T-helper 17 cell (primary cell): Measurements from ENCODE around the gene AGAP1. TPM values are rescaled to one million over a fixed set of nuclear protein-coding genes. Genes with fewer than 3 reads are reported as not detected.
"Not testable (repeated sequence)": the region's sequence is repeated elsewhere in the genome, so short reads cannot be mapped to it uniquely, and the experiment has no call there.

ENCODE experiments used
- ATAC-seq: fragments of 150-1000 bp; cut with Tn5 transposase; 2 replicates; pipeline ENCODE4 v1.10.0; 2021; ENCODE audit warnings: mild to moderate bottlenecking, moderate library complexity
- DNase-seq, 3 donors: peaks; one replicate each; pipeline versions ENCODE4 v3.0.0 to v3.0.0-alpha.2; 2020 to 2021
- H3K9me3 ChIP-seq: one replicate; pipeline ENCODE4 v1.7.0; 2013; ENCODE audit warnings: low read length, mild to moderate bottlenecking; ENCODE audit not compliant: control insufficient read depth, poor library complexity, severe bottlenecking
- H3K27ac Mint-ChIP-seq: one replicate; pipeline ENCODE4 v1.8.0; 2022; ENCODE audit warnings: mild to moderate bottlenecking, moderate library complexity, mixed read lengths
- H3K27me3 Mint-ChIP-seq: one replicate; pipeline ENCODE4 v1.8.0; 2022; ENCODE audit warnings: mixed read lengths
- H3K36me3 Mint-ChIP-seq: one replicate; pipeline ENCODE4 v1.8.0; 2022; ENCODE audit warnings: low read depth, mixed read lengths
- H3K4me1 Mint-ChIP-seq: one replicate; pipeline ENCODE4 v1.8.0; 2022; ENCODE audit warnings: mild to moderate bottlenecking, mixed read lengths
- H3K4me3 Mint-ChIP-seq: one replicate; pipeline ENCODE4 v1.8.0; 2022; ENCODE audit warnings: mild to moderate bottlenecking, moderate library complexity, mixed read lengths
- total RNA-seq, 4 donors: library from RNA in 2 of 4; stranded (reverse) in 2 of 4; gene quantifications; one replicate each; pipeline ENCODE4 v1.2.3 and lab custom pipeline; 2022 to 2026

The AGAP1 gene
- total RNA-seq, 2 donors from 2014 or later, result 7.6 to 16.8 TPM

DNA sequence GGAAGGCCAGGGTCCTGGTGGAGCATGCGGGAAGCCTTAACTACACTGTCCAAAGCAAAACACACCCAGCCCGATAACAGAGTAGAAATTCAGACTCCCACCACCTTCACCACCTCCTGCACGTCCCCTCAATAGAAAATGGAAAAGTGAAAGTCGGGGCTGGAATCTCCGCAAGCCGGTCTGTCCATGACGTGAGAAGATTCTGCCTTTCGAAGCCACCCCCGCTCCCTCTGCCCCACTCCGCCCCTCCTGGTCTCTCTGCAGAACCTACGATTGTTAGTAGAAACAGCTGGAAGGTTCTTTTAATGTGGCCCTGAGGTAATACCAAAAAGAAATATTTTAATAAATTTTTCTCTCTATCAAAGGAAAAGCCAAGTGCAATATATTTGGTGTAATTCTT is 558.0 kb downstream of the AGAP1 start:
- DNase-seq (no peak), ATAC-seq (no peak)
- Mint-ChIP-seq H3K36me3 (no peaks in the 10 kb centered on the region), H3K27ac (no peak overlapping the region), H3K4me1 (peaks cover 7% of the 10 kb centered on the region), H3K4me3 (no peak overlapping the region), H3K27me3 (peaks cover 26% of the 10 kb centered on the region)
- H3K9me3 ChIP-seq, result no peaks in the 10 kb centered on the region

DNA sequence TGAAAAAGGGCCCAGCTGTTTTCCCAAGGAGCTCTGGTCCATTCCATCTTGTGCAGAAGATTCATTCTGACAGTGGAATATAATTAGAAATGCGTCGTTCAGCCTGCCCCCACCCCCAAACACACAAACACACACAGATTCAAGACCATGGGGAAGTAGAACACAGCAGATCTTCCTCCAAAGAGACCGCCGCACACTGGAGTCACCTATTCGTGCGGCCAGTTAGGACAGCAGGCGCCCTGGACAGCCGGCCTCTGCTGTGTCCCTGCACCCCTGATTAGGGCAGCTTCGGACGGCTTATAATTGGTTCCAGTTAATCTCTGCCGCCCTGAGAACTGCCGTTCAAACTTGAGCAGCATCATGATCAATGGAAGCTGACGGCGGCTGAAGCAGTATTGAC is 558.4 kb downstream of the AGAP1 start:
- H3K4me3 Mint-ChIP-seq, result no peak overlapping the region
- no peaks in the 10 kb centered on the region for H3K36me3 Mint-ChIP-seq
- H3K27ac Mint-ChIP-seq, result no peak overlapping the region
- ATAC-seq (no peak), DNase-seq (no peak)
- H3K27me3 Mint-ChIP-seq, result peaks cover 29% of the 10 kb centered on the region
- no peaks in the 10 kb centered on the region for H3K9me3 ChIP-seq
- peaks cover 7% of the 10 kb centered on the region for H3K4me1 Mint-ChIP-seq

GRCh38 chr2:236052926-236053821 is 559.3 kb downstream of the AGAP1 start:
- H3K27ac Mint-ChIP-seq, result no peak overlapping the region
- no peak overlapping the region for H3K4me3 Mint-ChIP-seq
- no peaks in the 10 kb centered on the region for H3K9me3 ChIP-seq
- no peaks in the 10 kb centered on the region for H3K36me3 Mint-ChIP-seq
- ATAC-seq (no peak), DNase-seq (no peak)
- peaks cover 7% of the 10 kb centered on the region for H3K4me1 Mint-ChIP-seq
- H3K27me3 Mint-ChIP-seq, result peaks cover 29% of the 10 kb centered on the region

DNA sequence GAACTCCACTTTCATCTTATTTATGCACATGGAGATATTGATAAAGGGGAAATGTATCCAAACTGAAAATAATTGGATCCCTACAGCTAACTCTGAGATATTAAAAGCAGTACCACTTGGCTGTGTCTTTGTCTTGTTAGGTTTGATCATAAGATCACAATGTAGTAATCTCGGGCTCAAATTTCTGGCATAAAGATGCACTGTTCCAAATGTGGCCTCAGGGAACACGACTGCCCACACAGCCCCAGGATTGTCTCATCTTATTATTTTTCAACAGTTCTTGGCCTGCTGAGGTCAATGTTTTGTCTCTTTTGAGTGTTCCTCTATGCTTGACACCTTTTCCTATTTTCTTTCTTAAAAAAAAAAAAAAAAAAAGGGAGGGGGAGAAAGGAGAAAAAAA is 560.3 kb downstream of the AGAP1 start:
- Mint-ChIP-seq H3K36me3 (no peaks in the 10 kb centered on the region), H3K27me3 (peaks cover 29% of the 10 kb centered on the region), H3K27ac (no peak overlapping the region), H3K4me3 (no peak overlapping the region), H3K4me1 (peaks cover 7% of the 10 kb centered on the region)
- ATAC-seq, result no peak
- H3K9me3 ChIP-seq, result no peaks in the 10 kb centered on the region
- DNase-seq, result no peak

DNA sequence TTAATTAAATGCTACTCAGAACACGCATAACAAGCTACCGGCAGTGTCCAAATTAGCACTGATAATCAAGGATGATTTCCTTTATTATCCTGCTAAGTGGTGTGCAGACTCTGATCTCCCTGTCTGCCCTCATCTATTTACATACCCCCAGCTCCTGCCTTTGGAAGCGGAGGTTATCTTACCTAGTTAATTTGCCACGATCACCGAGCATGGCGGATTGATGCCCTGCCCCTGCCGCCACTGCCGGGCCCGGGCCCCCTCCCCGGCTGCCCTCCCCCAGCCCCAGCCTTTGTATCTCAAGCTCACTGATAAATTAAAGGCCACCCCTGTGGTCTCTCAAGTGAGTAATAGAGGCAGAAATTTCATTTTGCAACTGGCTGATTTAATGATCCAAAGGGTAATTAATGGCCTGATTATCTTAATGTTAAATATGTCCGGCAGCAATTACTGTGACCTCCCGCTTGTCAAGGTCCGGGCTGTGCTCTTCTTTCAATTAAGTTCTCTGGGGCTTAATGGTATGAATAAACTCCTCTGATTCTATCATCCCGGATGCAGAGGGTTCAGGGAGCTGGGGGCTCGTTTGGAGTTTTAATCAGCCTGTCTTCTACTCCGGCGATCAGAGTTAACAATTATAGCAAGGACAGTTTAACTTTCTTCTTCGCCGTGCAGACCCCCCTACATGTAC is 560.9 kb downstream of the AGAP1 start:
- Mint-ChIP-seq H3K4me3 (no peak overlapping the region), H3K36me3 (no peaks in the 10 kb centered on the region), H3K27me3 (peaks cover 29% of the 10 kb centered on the region), H3K4me1 (peaks cover 6% of the 10 kb centered on the region), H3K27ac (no peak overlapping the region)
- DNase-seq (no peak), ATAC-seq (no peak)
- H3K9me3 ChIP-seq, result no peaks in the 10 kb centered on the region

DNA sequence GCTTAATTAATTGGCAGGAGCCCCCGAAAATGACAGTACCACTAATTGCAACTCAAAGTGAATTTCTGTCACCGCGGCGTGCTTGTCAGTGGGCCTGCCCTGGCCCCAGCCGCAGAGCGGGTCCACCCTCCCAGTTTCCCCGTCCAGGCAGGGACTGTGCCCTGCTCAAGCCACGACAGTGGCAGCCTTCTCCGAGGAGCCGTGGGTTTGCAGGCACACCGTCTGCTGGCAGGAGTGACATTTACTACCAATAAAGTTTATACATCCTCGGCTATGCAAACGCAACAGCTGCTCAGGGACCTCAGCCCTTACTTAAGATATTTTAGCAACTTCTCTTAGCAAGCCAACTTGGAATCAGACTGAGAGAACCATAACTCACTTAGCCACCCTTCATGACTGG is 561.6 kb downstream of the AGAP1 start:
- H3K4me1 Mint-ChIP-seq, result no peaks in the 10 kb centered on the region
- H3K27me3 Mint-ChIP-seq, result peaks cover 29% of the 10 kb centered on the region
- H3K4me3 Mint-ChIP-seq, result no peak overlapping the region
- no peaks in the 10 kb centered on the region for H3K36me3 Mint-ChIP-seq
- H3K9me3 ChIP-seq, result no peaks in the 10 kb centered on the region
- ATAC-seq (no peak), DNase-seq (no peak)
- no peak overlapping the region for H3K27ac Mint-ChIP-seq

DNA sequence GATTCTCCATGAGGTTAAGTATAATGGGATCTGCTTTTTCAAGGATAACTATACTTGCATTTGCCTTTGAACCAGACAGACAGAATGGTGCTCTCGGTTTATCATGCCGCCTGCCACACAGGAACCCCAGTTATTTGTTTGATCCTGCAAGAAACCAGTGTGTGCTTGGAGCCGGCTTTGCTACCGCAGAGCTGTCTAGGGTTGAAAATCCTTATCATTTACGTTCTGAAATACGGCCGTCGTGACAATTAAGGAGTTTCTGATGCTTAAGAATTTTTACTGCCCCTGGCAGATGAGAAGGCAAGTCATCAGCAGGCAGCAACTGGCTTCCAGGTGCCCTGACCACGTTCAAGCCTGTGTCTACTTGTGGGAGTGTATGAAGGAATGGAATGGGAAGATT is 562.3 kb downstream of the AGAP1 start:
- no peak overlapping the region for H3K4me3 Mint-ChIP-seq
- DNase-seq (no peak), ATAC-seq (no peak)
- no peaks in the 10 kb centered on the region for H3K9me3 ChIP-seq
- no peaks in the 10 kb centered on the region for H3K4me1 Mint-ChIP-seq
- H3K36me3 Mint-ChIP-seq, result no peaks in the 10 kb centered on the region
- H3K27ac Mint-ChIP-seq, result no peak overlapping the region
- peaks cover 29% of the 10 kb centered on the region for H3K27me3 Mint-ChIP-seq

DNA sequence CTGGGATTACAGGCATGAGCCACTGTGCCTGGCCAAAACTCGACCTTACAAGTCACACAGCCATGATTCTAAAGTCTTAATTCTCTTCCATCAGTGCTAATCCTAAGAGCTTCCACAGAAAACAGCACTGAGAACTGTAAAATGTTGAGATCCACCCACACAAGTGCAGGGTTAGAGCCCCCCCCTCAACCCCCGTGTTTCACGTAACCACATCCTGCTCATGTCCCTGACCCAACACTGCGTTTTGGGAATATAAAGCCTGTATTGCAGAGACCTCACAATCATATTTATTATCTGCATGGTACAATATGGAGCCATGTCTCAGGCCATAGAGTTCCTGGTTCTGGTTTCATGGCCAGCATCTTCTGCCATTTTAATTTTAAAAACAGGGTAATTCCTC is 563.5 kb downstream of the AGAP1 start:
- ATAC-seq (no peak), DNase-seq (no peak)
- Mint-ChIP-seq H3K36me3 (no peaks in the 10 kb centered on the region), H3K27me3 (peaks cover 29% of the 10 kb centered on the region), H3K4me1 (peaks cover 2% of the 10 kb centered on the region), H3K27ac (no peak overlapping the region), H3K4me3 (no peak overlapping the region)
- H3K9me3 ChIP-seq, result no peaks in the 10 kb centered on the region

DNA sequence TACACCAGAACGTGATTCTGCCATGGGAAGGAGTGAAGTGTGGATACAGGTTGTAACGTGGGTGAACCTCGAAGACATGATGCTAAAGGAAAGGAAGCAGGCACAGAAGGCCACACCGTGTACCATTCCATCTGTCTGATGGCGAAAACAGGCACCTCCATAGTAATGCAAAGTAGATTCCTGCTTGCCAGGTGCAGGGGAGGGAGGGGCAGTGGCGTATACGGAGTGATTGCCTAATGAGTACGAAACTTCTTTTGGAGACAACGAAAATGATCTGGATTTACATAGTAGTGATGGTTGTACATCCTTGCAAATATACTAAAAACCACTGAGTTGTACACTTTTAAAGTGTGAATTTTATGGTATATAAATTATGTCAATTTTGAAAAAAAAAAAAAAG is 567.7 kb downstream of the AGAP1 start:
- DNase-seq (no peak), ATAC-seq (no peak)
- Mint-ChIP-seq H3K27me3 (peaks cover 6% of the 10 kb centered on the region), H3K36me3 (no peaks in the 10 kb centered on the region), H3K27ac (no peak overlapping the region), H3K4me3 (no peak overlapping the region), H3K4me1 (peaks cover 2% of the 10 kb centered on the region)
- H3K9me3 ChIP-seq, result no peaks in the 10 kb centered on the region

DNA sequence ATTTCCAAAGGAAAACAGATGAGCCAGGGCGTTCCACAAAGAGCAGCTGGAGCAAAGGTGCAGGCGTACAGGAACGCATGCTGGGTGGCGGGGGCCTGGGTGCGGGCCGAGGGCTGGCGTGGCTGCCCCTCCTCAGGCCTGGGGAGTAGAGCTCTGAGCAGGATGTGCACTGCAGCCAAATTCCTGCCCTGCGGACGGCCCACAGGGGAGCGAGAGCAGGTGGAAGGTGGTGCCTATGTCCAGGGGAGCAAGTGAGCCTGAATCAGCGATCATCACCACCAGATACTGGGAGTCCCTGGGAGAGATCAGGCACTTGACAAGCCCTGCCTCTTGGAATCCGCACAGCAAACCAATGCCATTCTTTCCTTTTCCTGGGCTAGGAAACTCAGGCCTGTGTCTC is 568.1 kb downstream of the AGAP1 start:
- Mint-ChIP-seq H3K27me3 (peaks cover 5% of the 10 kb centered on the region), H3K27ac (no peak overlapping the region), H3K36me3 (no peaks in the 10 kb centered on the region), H3K4me3 (no peak overlapping the region), H3K4me1 (peaks cover 2% of the 10 kb centered on the region)
- DNase-seq, result no peak
- H3K9me3 ChIP-seq, result no peaks in the 10 kb centered on the region
- ATAC-seq, result no peak

- H3K27me3 Mint-ChIP-seq, H3K27ac Mint-ChIP-seq, H3K4me1 Mint-ChIP-seq, H3K9me3 ChIP-seq, ATAC-seq, H3K36me3 Mint-ChIP-seq, DNase-seq, H3K4me3 Mint-ChIP-seq: not testable (repeated sequence)
These were observed 569.0 kb downstream of the AGAP1 start for GRCh38 chr2:236062806-236063205.

DNA sequence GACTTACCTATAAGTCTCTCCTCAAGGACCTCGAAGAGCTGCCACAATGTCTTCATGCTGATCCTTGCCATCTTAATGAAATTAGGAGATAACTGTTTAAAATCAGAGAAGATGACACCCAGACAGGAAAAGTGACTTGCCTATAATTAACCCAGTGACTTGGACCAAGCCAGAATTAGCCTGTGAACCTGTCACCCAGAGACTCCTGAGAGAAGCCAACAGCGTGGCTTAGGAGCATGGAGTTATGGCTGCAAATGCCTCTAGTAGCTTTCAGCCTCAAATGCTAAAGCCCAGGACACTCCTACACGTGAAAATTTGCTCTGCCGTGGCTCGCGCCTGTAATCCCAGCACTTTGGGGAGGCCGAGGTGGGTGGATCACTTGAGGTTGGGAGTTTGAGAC is 570.2 kb downstream of the AGAP1 start:
- H3K36me3 Mint-ChIP-seq, result no peaks in the 10 kb centered on the region
- peaks cover 2% of the 10 kb centered on the region for H3K4me1 Mint-ChIP-seq
- ATAC-seq (no peak), DNase-seq (no peak)
- H3K27ac Mint-ChIP-seq, result no peak overlapping the region
- no peak overlapping the region for H3K4me3 Mint-ChIP-seq
- no peaks in the 10 kb centered on the region for H3K9me3 ChIP-seq
- H3K27me3 Mint-ChIP-seq, result peaks cover 5% of the 10 kb centered on the region

DNA sequence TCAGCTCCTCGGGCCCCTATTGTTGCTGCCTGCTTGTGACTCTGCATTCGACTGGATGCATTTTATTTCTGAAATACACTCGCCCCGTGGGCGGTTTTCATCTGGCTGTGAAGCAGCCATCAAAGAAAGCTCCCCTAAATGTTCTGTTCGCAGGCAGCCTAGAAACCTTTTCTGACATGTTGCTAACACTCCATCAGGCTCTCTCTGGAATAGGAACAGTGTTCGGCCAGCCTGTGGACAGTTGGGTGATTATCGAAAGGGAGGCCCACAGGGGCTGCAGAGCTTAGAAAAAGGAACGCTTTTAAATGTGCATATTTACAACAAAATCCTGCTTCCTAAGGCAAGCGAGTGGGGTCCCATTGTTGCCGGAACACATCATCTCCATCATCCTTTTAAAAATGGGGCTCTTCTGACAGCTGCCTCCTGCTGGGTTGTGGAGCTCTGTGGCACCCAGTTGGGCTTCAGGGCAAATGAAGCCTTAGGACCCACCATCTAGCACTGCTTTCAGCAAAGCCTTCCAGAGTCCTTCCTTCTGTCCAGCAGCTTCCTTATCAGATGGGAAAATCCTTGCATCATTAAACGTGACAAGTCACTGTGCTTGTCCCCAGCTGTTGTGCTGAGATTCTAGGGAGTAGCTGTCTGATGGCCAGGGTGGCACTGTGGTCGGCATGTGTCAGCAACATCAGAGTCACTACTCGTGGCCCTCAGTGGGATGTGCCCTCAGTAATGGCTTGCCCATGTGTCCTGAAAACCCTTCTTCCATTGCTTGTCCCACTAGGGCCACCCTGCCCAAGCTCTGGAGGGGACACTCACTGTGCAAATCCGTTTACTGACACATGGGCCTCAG is 571.7 kb downstream of the AGAP1 start:
- no peak overlapping the region for H3K4me3 Mint-ChIP-seq
- no peaks in the 10 kb centered on the region for H3K9me3 ChIP-seq
- ATAC-seq (no peak), DNase-seq (no peak)
- peaks cover 5% of the 10 kb centered on the region for H3K27me3 Mint-ChIP-seq
- H3K36me3 Mint-ChIP-seq, result no peaks in the 10 kb centered on the region
- no peak overlapping the region for H3K27ac Mint-ChIP-seq
- peaks cover 2% of the 10 kb centered on the region for H3K4me1 Mint-ChIP-seq
